ENCODE results near the gene MTUS2.
A peak's percentile ranks its signal among the peaks of the same experiment; 100 is the strongest.

Gene MTUS2

GRCh38 chr13:29103065-29103800, 283.1 kb downstream of the MTUS2 start:
- DNase-seq (ENCODE audit: low spot score) (no peak), FAIRE-seq (no peak)

- DNase-seq (ENCODE audit: low spot score) (no peak), FAIRE-seq (no peak)
These were observed 284.3 kb downstream of the MTUS2 start for GRCh38 chr13:29104461-29104860.

- DNase-seq (ENCODE audit: low spot score) (no peak), FAIRE-seq (no peak)
These were observed 285.6 kb downstream of the MTUS2 start for GRCh38 chr13:29105779-29106178.

- FAIRE-seq (no peak), DNase-seq (ENCODE audit: low spot score) (no peak)
These were observed 286.5 kb downstream of the MTUS2 start for GRCh38 chr13:29106651-29107050.

- no peak for DNase-seq (ENCODE audit: low spot score)
- FAIRE-seq = no peak
These were observed 288.1 kb downstream of the MTUS2 start for GRCh38 chr13:29108068-29108786.

- no peak for FAIRE-seq
- DNase-seq (ENCODE audit: low spot score) = no peak
These were observed 289.8 kb downstream of the MTUS2 start for GRCh38 chr13:29109987-29110386.

GRCh38 chr13:29111446-29111845, 291.3 kb downstream of the MTUS2 start:
- FAIRE-seq (no peak), DNase-seq (ENCODE audit: low spot score) (no peak)

- DNase-seq (ENCODE audit: low spot score) (no peak), FAIRE-seq (no peak)
These were observed 295.7 kb downstream of the MTUS2 start for GRCh38 chr13:29115842-29116241.

- no peak for FAIRE-seq
- no peak for DNase-seq (ENCODE audit: low spot score)
These were observed 297.5 kb downstream of the MTUS2 start for GRCh38 chr13:29117663-29118062.

- no peak for FAIRE-seq
These were observed 298.3 kb downstream of the MTUS2 start for GRCh38 chr13:29118471-29118870.

GRCh38 chr13:29125191-29125933, 305.2 kb downstream of the MTUS2 start:
- DNase-seq (ENCODE audit: low spot score) = no peak
- no peak for FAIRE-seq

More at GRCh38 chr13:29118471-29118870, 298.3 kb downstream of the MTUS2 start:
- DNase-seq (ENCODE audit: low spot score) = no peak

GRCh38 chr13:29125934-29126424, 305.8 kb downstream of the MTUS2 start:
- DNase-seq (ENCODE audit: low spot score) = no peak
- no peak for FAIRE-seq

GRCh38 chr13:29129616-29130015, 309.5 kb downstream of the MTUS2 start:
- FAIRE-seq = no peak
- no peak for DNase-seq (ENCODE audit: low spot score)

- FAIRE-seq = no peak
- DNase-seq (ENCODE audit: low spot score) = no peak
These were observed 311.0 kb downstream of the MTUS2 start for GRCh38 chr13:29131159-29131558.

GRCh38 chr13:29131881-29132668, 311.9 kb downstream of the MTUS2 start:
- no peak for DNase-seq (ENCODE audit: low spot score)
- no peak for FAIRE-seq

- no peak for DNase-seq (ENCODE audit: low spot score)
- FAIRE-seq = no peak
These were observed 316.2 kb downstream of the MTUS2 start for GRCh38 chr13:29136341-29136740.

- no peak for DNase-seq (ENCODE audit: low spot score)
These were observed 316.9 kb downstream of the MTUS2 start for GRCh38 chr13:29137016-29137415.

GRCh38 chr13:29137995-29138394, 317.9 kb downstream of the MTUS2 start:
- no peak for DNase-seq (ENCODE audit: low spot score)
- no peak for FAIRE-seq

More at GRCh38 chr13:29137016-29137415, 316.9 kb downstream of the MTUS2 start:
- FAIRE-seq = no peak

GRCh38 chr13:29140277-29140676, 320.1 kb downstream of the MTUS2 start:
- FAIRE-seq = no peak

GRCh38 chr13:29143847-29144246, 323.7 kb downstream of the MTUS2 start:
- FAIRE-seq (no peak), DNase-seq (ENCODE audit: low spot score) (no peak)

More at GRCh38 chr13:29140277-29140676, 320.1 kb downstream of the MTUS2 start:
- DNase-seq (ENCODE audit: low spot score) = peak; percentile 48

- FAIRE-seq (no peak), DNase-seq (ENCODE audit: low spot score) (no peak)
These were observed 334.3 kb downstream of the MTUS2 start for GRCh38 chr13:29154390-29154789.

Data from urothelium cell line (cell line).